HCT116 (cell line): Measurements from ENCODE around the gene PLA2G4B. TPM values are rescaled to one million over a fixed set of nuclear protein-coding genes. Genes with fewer than 3 reads are reported as not detected.

Source experiments
- ATAC-seq: fragments of 200-7000 bp; cut with Tn5 transposase; 2 replicates; pipeline ENCODE4 v1.9.1; 2020; ENCODE audit warnings: mild to moderate bottlenecking, moderate library complexity
- BruUV-seq: library from RNA; stranded (reverse); fragments of 400-500 nt; replicated peaks from 2 replicates; lab custom pipeline; 2021; lab: Mats Ljungman, UMichigan
- CTCF ChIA-PET: fragments of 300-600 bp; sonication (Branson Sonifier 250); formaldehyde crosslinking; loops from one replicate; lab custom pipeline; 2021; ENCODE audit warnings: antibody characterized with exemption; lab: Charles Lee
- POLR2A ChIA-PET: fragments of 300-600, 350-600 bp; sonication (Branson Sonifier 250); formaldehyde crosslinking; loops from one replicate; lab custom pipeline; 2021; ENCODE audit warnings: antibody characterized with exemption; lab: Charles Lee
- RAD21 ChIA-PET, 2 experiments: fragments of 300-600 bp; sonication (Branson Sonifier 250); formaldehyde crosslinking; loops; one replicate each; lab custom pipeline; 2023; ENCODE audit warnings: low total read pairs in 2 of 2; ENCODE audit not compliant: uncharacterized antibody in 2 of 2, unreplicated experiment in 2 of 2, low non-redundant PET in 1 of 2; lab: Charles Lee
- DNase-seq: peaks from one replicate; pipeline ENCODE4 v3.0.0-alpha.2; 2010; ENCODE audit warnings: low read depth, low spot score
- H2AFZ ChIP-seq: fragments of 200-600 bp; shearing (Covaris generic), sonication (generic); 2 replicates; pipeline ENCODE4 v1.6.1; 2017; ENCODE audit warnings: low read depth, mixed run types, mixed read lengths, antibody characterized with exemption, low read length; ENCODE audit not compliant: poor library complexity, severe bottlenecking
- H3K27ac ChIP-seq: 2 replicates; pipeline ENCODE4 v1.5.1; 2012; ENCODE audit warnings: low read depth, low read length
- H3K27me3 ChIP-seq: fragments of 200-600 bp; sonication (generic); 2 replicates; pipeline ENCODE4 v1.6.1; 2016; ENCODE audit warnings: mixed run types, low read length, mixed read lengths; ENCODE audit not compliant: insufficient read depth
- H3K36me3 ChIP-seq, 2 experiments: fragments of 200-500 bp in 1 of 2; fragments of 200-600 bp in 1 of 2; sonication (Bioruptor generic) in 1 of 2; sonication (generic) in 1 of 2; 2 replicates each; pipeline versions ENCODE4 v1.5.1 to v1.6.1; 2014 to 2016; ENCODE audit warnings: low read length in 2 of 2, inconsistent platforms in 1 of 2, mixed read lengths in 1 of 2, mixed run types in 1 of 2; ENCODE audit not compliant: insufficient read depth in 2 of 2, control insufficient read depth in 1 of 2
- H3K4me1 ChIP-seq, 2 experiments: fragments of 200-600 bp in 1 of 2; sonication (generic) in 1 of 2; 2 replicates each; pipeline versions ENCODE4 v1.5.1 to v1.6.1; 2012 to 2017; ENCODE audit warnings: low read length in 2 of 2, inconsistent platforms in 1 of 2, mild to moderate bottlenecking in 1 of 2, mixed read lengths in 1 of 2, mixed run types in 1 of 2, moderate library complexity in 1 of 2; ENCODE audit not compliant: insufficient read depth in 2 of 2, control insufficient read depth in 1 of 2
- H3K4me2 ChIP-seq: fragments of 200-600 bp; sonication (generic); 2 replicates; pipeline ENCODE4 v1.6.1; 2017; ENCODE audit warnings: mixed run types, low read length, mixed read lengths
- H3K4me3 ChIP-seq, 2 experiments: fragments of 200-600 bp in 1 of 2; sonication (generic) in 1 of 2; replicated peaks in 1 of 2; 2 replicates each; pipeline ENCODE4 v1.5.1; 2011 to 2016; ENCODE audit warnings: low read length in 2 of 2, control low read depth in 1 of 2, low read depth in 1 of 2, mild to moderate bottlenecking in 1 of 2, mixed read lengths in 1 of 2, mixed run types in 1 of 2
- H3K79me2 ChIP-seq: fragments of 200-600 bp; sonication (generic); 2 replicates; pipeline ENCODE4 v1.6.1; 2017; ENCODE audit warnings: mild to moderate bottlenecking, mixed run types, low read length, moderate library complexity, mixed read lengths; ENCODE audit not compliant: insufficient read depth
- H3K9ac ChIP-seq: fragments of 200-600 bp; sonication (generic); 2 replicates; pipeline ENCODE4 v1.6.1; 2016; ENCODE audit warnings: low read length, mixed read lengths
- H3K9me2 ChIP-seq: fragments of 200-600 bp; sonication (generic), shearing (Covaris generic); 2 replicates; pipeline ENCODE4 v1.6.1; 2017; ENCODE audit warnings: mixed run types, mild to moderate bottlenecking, moderate library complexity; ENCODE audit not compliant: insufficient read depth
- H3K9me3 ChIP-seq, 2 experiments: fragments of 200-500 bp in 1 of 2; fragments of 200-600 bp in 1 of 2; sonication (Bioruptor generic) in 1 of 2; sonication (generic) in 1 of 2; 2 replicates each; pipeline ENCODE4 v1.6.1; 2014 to 2017; ENCODE audit warnings: low read length in 2 of 2, mixed read lengths in 2 of 2, inconsistent platforms in 1 of 2, low read depth in 1 of 2, mild to moderate bottlenecking in 1 of 2, mixed run types in 1 of 2, moderate library complexity in 1 of 2; ENCODE audit not compliant: control insufficient read depth in 1 of 2, insufficient read depth in 1 of 2
- H4K20me1 ChIP-seq: fragments of 200-600 bp; sonication (generic), shearing (Covaris generic); 2 replicates; pipeline ENCODE4 v1.6.1; 2017; ENCODE audit warnings: mixed run types, mild to moderate bottlenecking, moderate library complexity; ENCODE audit not compliant: insufficient read depth
- POLR2A ChIP-seq: IDR thresholded peaks from 2 replicates; pipeline ENCODE4 v1.7.0; 2011; ENCODE audit warnings: borderline replicate concordance; ENCODE audit not compliant: insufficient read depth, insufficient read length; ENCODE audit errors: extremely low read depth
- POLR2AphosphoS5 ChIP-seq: IDR thresholded peaks from 2 replicates; pipeline ENCODE4 v1.6.1; 2011; ENCODE audit warnings: mild to moderate bottlenecking, low read depth, low read length, moderate library complexity
- REST ChIP-seq: IDR thresholded peaks from 2 replicates; pipeline ENCODE4 v1.6.1; 2012; ENCODE audit warnings: low read depth
- ZFX ChIP-seq: fragments of 450-650 bp; IDR thresholded peaks from 2 replicates; pipeline ENCODE4 v1.6.1; 2017
- ZNF274 ChIP-seq: fragments of 200-500 bp; sonication (Bioruptor generic); IDR thresholded peaks from 2 replicates; pipeline ENCODE4 v1.6.1; 2014; ENCODE audit warnings: mild to moderate bottlenecking, low read depth, low read length, inconsistent platforms
- intact Hi-C: fragments of 100-400 bp; cut with micrococcal nuclease; formaldehyde crosslinking; loops from 2 replicates; pipeline ENCODE4 v1.10.0; 2022
- total RNA-seq: library from RNA; stranded (reverse); gene quantifications from one replicate; pipeline ENCODE4 v1.2.1, GENCODE V29; 2021; ENCODE audit not compliant: unreplicated experiment
- TF ChIP-seq, protein P1 (sequence below): IDR thresholded peaks from 2 replicates; pipeline ENCODE4 v1.6.1; 2011; ENCODE audit warnings: mild to moderate bottlenecking, low read length, moderate library complexity; ENCODE audit not compliant: insufficient replicate concordance; ENCODE audit errors: extremely low read depth
- TF ChIP-seq, protein P2 (sequence below), 3 experiments: fragments of 200-600 bp in 1 of 3; sonication (generic) in 1 of 3; IDR thresholded peaks in 2 of 3; conservative IDR thresholded peaks in 1 of 3; 2 replicates each; pipeline ENCODE4 v1.5.1; 2012 to 2017; ENCODE audit warnings: low read depth in 2 of 3, low read length in 2 of 3, antibody characterized with exemption in 1 of 3, borderline replicate concordance in 1 of 3, control low read depth in 1 of 3, mild to moderate bottlenecking in 1 of 3, mixed read lengths in 1 of 3, mixed run types in 1 of 3, moderate library complexity in 1 of 3; ENCODE audit not compliant: insufficient read depth in 1 of 3

The PLA2G4B gene
- total RNA-seq, 1 experiment from 2014 or later: 4.7 TPM

- Histone ChIP-seq H3K4me2 (no peak overlapping the region), H2AFZ (no peak overlapping the region), H3K4me3 (no peak overlapping the region), H4K20me1 (no peaks in the 10 kb centered on the region), H3K36me3 (peaks cover 0 to 6% of the 10 kb centered on the region in 2 experiments; a peak in 2 of 4 replicates), H3K79me2 (no peaks in the 10 kb centered on the region), H3K27me3 (no peaks in the 10 kb centered on the region), H3K4me1 (peaks cover 4 to 8% of the 10 kb centered on the region in 2 experiments; a peak in 3 of 4 replicates), H3K9me3 (no peaks in the 10 kb centered on the region), H3K27ac (no peak overlapping the region), H3K9me2 (no peaks in the 10 kb centered on the region), H3K9ac (no peak overlapping the region)
- BruUV-seq: no TSS peak
- intact Hi-C loops: no loop called here
- ChIA-PET POLR2A (no interaction called here), CTCF (no interaction called here), RAD21 (no interaction called here)
- ATAC-seq (no peak), DNase-seq (no peak)
- TF ChIP-seq, protein P1, sequence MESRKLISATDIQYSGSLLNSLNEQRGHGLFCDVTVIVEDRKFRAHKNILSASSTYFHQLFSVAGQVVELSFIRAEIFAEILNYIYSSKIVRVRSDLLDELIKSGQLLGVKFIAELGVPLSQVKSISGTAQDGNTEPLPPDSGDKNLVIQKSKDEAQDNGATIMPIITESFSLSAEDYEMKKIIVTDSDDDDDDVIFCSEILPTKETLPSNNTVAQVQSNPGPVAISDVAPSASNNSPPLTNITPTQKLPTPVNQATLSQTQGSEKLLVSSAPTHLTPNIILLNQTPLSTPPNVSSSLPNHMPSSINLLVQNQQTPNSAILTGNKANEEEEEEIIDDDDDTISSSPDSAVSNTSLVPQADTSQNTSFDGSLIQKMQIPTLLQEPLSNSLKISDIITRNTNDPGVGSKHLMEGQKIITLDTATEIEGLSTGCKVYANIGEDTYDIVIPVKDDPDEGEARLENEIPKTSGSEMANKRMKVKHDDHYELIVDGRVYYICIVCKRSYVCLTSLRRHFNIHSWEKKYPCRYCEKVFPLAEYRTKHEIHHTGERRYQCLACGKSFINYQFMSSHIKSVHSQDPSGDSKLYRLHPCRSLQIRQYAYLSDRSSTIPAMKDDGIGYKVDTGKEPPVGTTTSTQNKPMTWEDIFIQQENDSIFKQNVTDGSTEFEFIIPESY: no peak
- TF ChIP-seq ZFX (no peak), ZNF274 (no peak), POLR2A (no peak), POLR2AphosphoS5 (no peak), REST (no peak)
- TF ChIP-seq, protein P2, sequence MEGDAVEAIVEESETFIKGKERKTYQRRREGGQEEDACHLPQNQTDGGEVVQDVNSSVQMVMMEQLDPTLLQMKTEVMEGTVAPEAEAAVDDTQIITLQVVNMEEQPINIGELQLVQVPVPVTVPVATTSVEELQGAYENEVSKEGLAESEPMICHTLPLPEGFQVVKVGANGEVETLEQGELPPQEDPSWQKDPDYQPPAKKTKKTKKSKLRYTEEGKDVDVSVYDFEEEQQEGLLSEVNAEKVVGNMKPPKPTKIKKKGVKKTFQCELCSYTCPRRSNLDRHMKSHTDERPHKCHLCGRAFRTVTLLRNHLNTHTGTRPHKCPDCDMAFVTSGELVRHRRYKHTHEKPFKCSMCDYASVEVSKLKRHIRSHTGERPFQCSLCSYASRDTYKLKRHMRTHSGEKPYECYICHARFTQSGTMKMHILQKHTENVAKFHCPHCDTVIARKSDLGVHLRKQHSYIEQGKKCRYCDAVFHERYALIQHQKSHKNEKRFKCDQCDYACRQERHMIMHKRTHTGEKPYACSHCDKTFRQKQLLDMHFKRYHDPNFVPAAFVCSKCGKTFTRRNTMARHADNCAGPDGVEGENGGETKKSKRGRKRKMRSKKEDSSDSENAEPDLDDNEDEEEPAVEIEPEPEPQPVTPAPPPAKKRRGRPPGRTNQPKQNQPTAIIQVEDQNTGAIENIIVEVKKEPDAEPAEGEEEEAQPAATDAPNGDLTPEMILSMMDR (IDR thresholded peaks at IDR 0.05 in 2 of 3, conservative IDR thresholded peaks at IDR 0.05 in 1 of 3; ENCODE audit: borderline replicate concordance in 1 of 3, insufficient read depth in 1 of 3, low read depth in 2 of 3, low read length in 2 of 3): no peak
These were observed 15.1 kb upstream of the PLA2G4B start for GRCh38 chr15:41823502-41823901.
